HCT116 (cell line): ENCODE data around the gene SDK1. TPM values are rescaled to one million over a fixed set of nuclear protein-coding genes. Genes with fewer than 3 reads are reported as not detected.

Experiments used
- ATAC-seq: fragments of 200-7000 bp; cut with Tn5 transposase; 2 replicates; pipeline ENCODE4 v1.9.1; 2020; ENCODE audit warnings: mild to moderate bottlenecking, moderate library complexity
- BruUV-seq: library from RNA; stranded (reverse); fragments of 400-500 nt; replicated peaks from 2 replicates; lab custom pipeline; 2021; lab: Mats Ljungman, UMichigan
- CTCF ChIA-PET: fragments of 300-600 bp; sonication (Branson Sonifier 250); formaldehyde crosslinking; loops from one replicate; lab custom pipeline; 2021; ENCODE audit warnings: antibody characterized with exemption; lab: Charles Lee
- POLR2A ChIA-PET: fragments of 300-600, 350-600 bp; sonication (Branson Sonifier 250); formaldehyde crosslinking; loops from one replicate; lab custom pipeline; 2021; ENCODE audit warnings: antibody characterized with exemption; lab: Charles Lee
- RAD21 ChIA-PET, 2 experiments: fragments of 300-600 bp; sonication (Branson Sonifier 250); formaldehyde crosslinking; loops; one replicate each; lab custom pipeline; 2023; ENCODE audit warnings: low total read pairs in 2 of 2; ENCODE audit not compliant: uncharacterized antibody in 2 of 2, unreplicated experiment in 2 of 2, low non-redundant PET in 1 of 2; lab: Charles Lee
- DNase-seq: peaks from one replicate; pipeline ENCODE4 v3.0.0-alpha.2; 2010; ENCODE audit warnings: low read depth, low spot score
- H2AFZ ChIP-seq: fragments of 200-600 bp; shearing (Covaris generic), sonication (generic); 2 replicates; pipeline ENCODE4 v1.6.1; 2017; ENCODE audit warnings: low read depth, mixed run types, mixed read lengths, antibody characterized with exemption, low read length; ENCODE audit not compliant: poor library complexity, severe bottlenecking
- H3K27ac ChIP-seq: 2 replicates; pipeline ENCODE4 v1.5.1; 2012; ENCODE audit warnings: low read depth, low read length
- H3K27me3 ChIP-seq: fragments of 200-600 bp; sonication (generic); 2 replicates; pipeline ENCODE4 v1.6.1; 2016; ENCODE audit warnings: mixed run types, low read length, mixed read lengths; ENCODE audit not compliant: insufficient read depth
- H3K36me3 ChIP-seq, 2 experiments: fragments of 200-500 bp in 1 of 2; fragments of 200-600 bp in 1 of 2; sonication (Bioruptor generic) in 1 of 2; sonication (generic) in 1 of 2; 2 replicates each; pipeline versions ENCODE4 v1.5.1 to v1.6.1; 2014 to 2016; ENCODE audit warnings: low read length in 2 of 2, inconsistent platforms in 1 of 2, mixed read lengths in 1 of 2, mixed run types in 1 of 2; ENCODE audit not compliant: insufficient read depth in 2 of 2, control insufficient read depth in 1 of 2
- H3K4me1 ChIP-seq, 2 experiments: fragments of 200-600 bp in 1 of 2; sonication (generic) in 1 of 2; 2 replicates each; pipeline versions ENCODE4 v1.5.1 to v1.6.1; 2012 to 2017; ENCODE audit warnings: low read length in 2 of 2, inconsistent platforms in 1 of 2, mild to moderate bottlenecking in 1 of 2, mixed read lengths in 1 of 2, mixed run types in 1 of 2, moderate library complexity in 1 of 2; ENCODE audit not compliant: insufficient read depth in 2 of 2, control insufficient read depth in 1 of 2
- H3K4me2 ChIP-seq: fragments of 200-600 bp; sonication (generic); 2 replicates; pipeline ENCODE4 v1.6.1; 2017; ENCODE audit warnings: mixed run types, low read length, mixed read lengths
- H3K4me3 ChIP-seq, 2 experiments: fragments of 200-600 bp in 1 of 2; sonication (generic) in 1 of 2; replicated peaks in 1 of 2; 2 replicates each; pipeline ENCODE4 v1.5.1; 2011 to 2016; ENCODE audit warnings: low read length in 2 of 2, control low read depth in 1 of 2, low read depth in 1 of 2, mild to moderate bottlenecking in 1 of 2, mixed read lengths in 1 of 2, mixed run types in 1 of 2
- H3K79me2 ChIP-seq: fragments of 200-600 bp; sonication (generic); 2 replicates; pipeline ENCODE4 v1.6.1; 2017; ENCODE audit warnings: mild to moderate bottlenecking, mixed run types, low read length, moderate library complexity, mixed read lengths; ENCODE audit not compliant: insufficient read depth
- H3K9ac ChIP-seq: fragments of 200-600 bp; sonication (generic); 2 replicates; pipeline ENCODE4 v1.6.1; 2016; ENCODE audit warnings: low read length, mixed read lengths
- H3K9me2 ChIP-seq: fragments of 200-600 bp; sonication (generic), shearing (Covaris generic); 2 replicates; pipeline ENCODE4 v1.6.1; 2017; ENCODE audit warnings: mixed run types, mild to moderate bottlenecking, moderate library complexity; ENCODE audit not compliant: insufficient read depth
- H3K9me3 ChIP-seq, 2 experiments: fragments of 200-500 bp in 1 of 2; fragments of 200-600 bp in 1 of 2; sonication (Bioruptor generic) in 1 of 2; sonication (generic) in 1 of 2; 2 replicates each; pipeline ENCODE4 v1.6.1; 2014 to 2017; ENCODE audit warnings: low read length in 2 of 2, mixed read lengths in 2 of 2, inconsistent platforms in 1 of 2, low read depth in 1 of 2, mild to moderate bottlenecking in 1 of 2, mixed run types in 1 of 2, moderate library complexity in 1 of 2; ENCODE audit not compliant: control insufficient read depth in 1 of 2, insufficient read depth in 1 of 2
- H4K20me1 ChIP-seq: fragments of 200-600 bp; sonication (generic), shearing (Covaris generic); 2 replicates; pipeline ENCODE4 v1.6.1; 2017; ENCODE audit warnings: mixed run types, mild to moderate bottlenecking, moderate library complexity; ENCODE audit not compliant: insufficient read depth
- CEBPB ChIP-seq: IDR thresholded peaks from 2 replicates; pipeline ENCODE4 v1.6.1; 2012; ENCODE audit warnings: low read depth
- CTCF ChIP-seq, 3 experiments: fragments of 200-600 bp in 1 of 3; sonication (generic) in 1 of 3; IDR thresholded peaks in 2 of 3; conservative IDR thresholded peaks in 1 of 3; 2 replicates each; pipeline ENCODE4 v1.5.1; 2012 to 2017; ENCODE audit warnings: low read depth in 2 of 3, low read length in 2 of 3, antibody characterized with exemption in 1 of 3, borderline replicate concordance in 1 of 3, control low read depth in 1 of 3, mild to moderate bottlenecking in 1 of 3, mixed read lengths in 1 of 3, mixed run types in 1 of 3, moderate library complexity in 1 of 3; ENCODE audit not compliant: insufficient read depth in 1 of 3
- EZH2phosphoT487 ChIP-seq: fragments of 200-600 bp; IDR thresholded peaks from 2 replicates; pipeline ENCODE4 v1.6.1; 2018; ENCODE audit warnings: antibody characterized with exemption, borderline replicate concordance
- FOSL1 ChIP-seq: IDR thresholded peaks from 2 replicates; pipeline ENCODE4 v1.6.1; 2012; ENCODE audit warnings: low read depth
- POLR2A ChIP-seq: IDR thresholded peaks from 2 replicates; pipeline ENCODE4 v1.7.0; 2011; ENCODE audit warnings: borderline replicate concordance; ENCODE audit not compliant: insufficient read depth, insufficient read length; ENCODE audit errors: extremely low read depth
- RAD21 ChIP-seq: IDR thresholded peaks from 2 replicates; pipeline ENCODE4 v1.6.1; 2012; ENCODE audit warnings: low read depth, mild to moderate bottlenecking
- SRF ChIP-seq: IDR thresholded peaks from 2 replicates; pipeline ENCODE4 v1.6.1; 2012; ENCODE audit warnings: low read depth
- TCF7L2 ChIP-seq: IDR thresholded peaks from 2 replicates; pipeline ENCODE4 v1.7.0; 2011; ENCODE audit warnings: borderline replicate concordance, inconsistent platforms; ENCODE audit not compliant: insufficient read depth, insufficient read length; ENCODE audit errors: extremely low read depth
- ZBTB33 ChIP-seq: IDR thresholded peaks from 2 replicates; pipeline ENCODE4 v1.6.1; 2011; ENCODE audit warnings: mild to moderate bottlenecking, low read length, moderate library complexity; ENCODE audit not compliant: insufficient replicate concordance; ENCODE audit errors: extremely low read depth
- ZFX ChIP-seq: fragments of 450-650 bp; IDR thresholded peaks from 2 replicates; pipeline ENCODE4 v1.6.1; 2017
- ZNF274 ChIP-seq: fragments of 200-500 bp; sonication (Bioruptor generic); IDR thresholded peaks from 2 replicates; pipeline ENCODE4 v1.6.1; 2014; ENCODE audit warnings: mild to moderate bottlenecking, low read depth, low read length, inconsistent platforms
- intact Hi-C: fragments of 100-400 bp; cut with micrococcal nuclease; formaldehyde crosslinking; loops from 2 replicates; pipeline ENCODE4 v1.10.0; 2022
- total RNA-seq: library from RNA; stranded (reverse); gene quantifications from one replicate; pipeline ENCODE4 v1.2.1, GENCODE V29; 2021; ENCODE audit not compliant: unreplicated experiment

Gene SDK1
- total RNA-seq, 1 experiment from 2014 or later = 0.05 TPM

DNA sequence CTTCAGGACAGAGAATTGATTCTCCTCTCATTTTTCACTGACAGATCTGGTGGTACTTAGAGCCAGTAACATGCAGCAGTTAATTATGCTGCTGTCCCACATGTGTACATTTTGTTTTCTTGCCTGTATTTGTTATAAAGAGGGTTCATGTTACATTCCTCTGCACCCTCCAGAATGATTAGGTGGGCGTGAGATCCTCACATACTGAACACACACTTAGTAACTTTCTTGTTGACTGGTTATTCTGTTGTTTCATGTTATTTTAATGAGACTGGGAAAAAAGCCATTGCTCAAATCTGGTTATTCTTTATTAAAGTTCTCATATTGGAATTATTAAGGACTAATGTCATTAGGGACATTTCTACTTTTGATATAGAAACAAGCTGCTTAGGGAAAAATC, 409.1 kb downstream of the SDK1 start:
- DNase-seq = no peak
- no peaks in the 10 kb centered on the region for H3K4me1 ChIP-seq
- no peaks in the 10 kb centered on the region for H3K9me2 ChIP-seq
- no TSS peak for BruUV-seq
- no peak for ATAC-seq
- H3K4me3 ChIP-seq = no peak overlapping the region
- H3K4me2 ChIP-seq = no peak overlapping the region
- no peaks in the 10 kb centered on the region for H4K20me1 ChIP-seq
- no peaks in the 10 kb centered on the region for H3K36me3 ChIP-seq
- H3K9ac ChIP-seq = no peak overlapping the region
- peaks cover 3% of the 10 kb centered on the region; the same call in 1 of the 2 replicates for H3K27me3 ChIP-seq
- no peaks in the 10 kb centered on the region for H3K9me3 ChIP-seq
- no peak overlapping the region for H2AFZ ChIP-seq
- no peak overlapping the region for H3K27ac ChIP-seq
- CTCF ChIA-PET = no interaction called here
- TF ChIP-seq ZFX (no peak), TCF7L2 (no peak), ZBTB33 (no peak), FOSL1 (no peak), POLR2A (no peak), RAD21 (no peak), ZNF274 (no peak), SRF (no peak), CTCF (IDR thresholded peaks at IDR 0.05 in 2 of 3, conservative IDR thresholded peaks at IDR 0.05 in 1 of 3; ENCODE audit: borderline replicate concordance in 1 of 3, insufficient read depth in 1 of 3, low read depth in 2 of 3, low read length in 2 of 3) (no peak), CEBPB (no peak), EZH2phosphoT487 (no peak)
- POLR2A ChIA-PET = no interaction called here
- intact Hi-C loops = no loop called here
- no peaks in the 10 kb centered on the region for H3K79me2 ChIP-seq
- RAD21 ChIA-PET = no interaction called here
